ENCODE results near the gene GABRG3.

DNA sequence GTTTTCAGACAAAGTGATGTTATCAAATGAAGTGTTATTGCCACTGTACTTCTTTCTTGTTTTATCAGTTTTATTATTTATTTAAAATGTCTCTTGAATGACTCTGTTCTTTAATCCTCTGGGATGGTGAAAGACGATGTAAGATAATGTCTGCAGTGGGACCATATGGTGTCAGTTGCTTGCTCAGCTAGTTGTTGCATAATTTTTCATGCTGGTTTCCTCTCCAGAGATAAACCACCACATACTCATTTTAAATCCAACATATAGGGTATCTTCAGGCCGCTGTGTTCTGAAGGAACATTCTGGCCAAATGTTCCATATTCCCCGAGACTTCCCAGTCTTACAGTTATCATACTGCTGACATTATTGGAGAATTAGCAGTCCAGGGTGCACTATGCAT is 75.9 kb downstream of the GABRG3 start:
- no peak for TF ChIP-seq SUZ12 (IDR thresholded peaks at IDR 0.05; ENCODE audit: extremely low read depth, insufficient read depth, insufficient read length)
- no peak for TF ChIP-seq ZNF274 (IDR thresholded peaks at IDR 0.05; ENCODE audit: low read depth, low read length)
